Right lobe of liver (tissue), 6 donors: ENCODE results near the gene SCUBE3. TPM values are rescaled to one million over a fixed set of nuclear protein-coding genes. Genes with fewer than 3 reads are reported as not detected.

Source experiments
- ATAC-seq, 4 donors: fragments of 200-7000 bp; cut with Tn5 transposase; one replicate each; pipeline ENCODE4 v1.9.1; 2020; ENCODE audit warnings: mild to moderate bottlenecking in 4 of 4, moderate library complexity in 4 of 4
- DNase-seq, 3 donors: peaks; one replicate each; pipeline ENCODE4 v3.0.0-alpha.2; 2020
- H3K27ac ChIP-seq, 3 donors: fragments of 200-600 bp; one replicate each; pipeline ENCODE4 v1.8.0; 2022
- H3K27me3 ChIP-seq, 2 donors: fragments of 200-600 bp; one replicate each; pipeline ENCODE4 v1.8.0; 2022
- H3K36me3 ChIP-seq, 4 donors: fragments of 200-600 bp; sonication (generic) in 1 of 4; one replicate each; pipeline versions ENCODE4 v1.5.1 to v1.8.0; 2017 to 2022; ENCODE audit warnings: control low read depth in 1 of 4
- H3K4me1 ChIP-seq, 4 donors: fragments of 200-600 bp; sonication (generic) in 1 of 4; one replicate each; pipeline versions ENCODE4 v1.5.1 to v1.8.0; 2017 to 2022; ENCODE audit warnings: control low read depth in 1 of 4
- H3K4me3 ChIP-seq, 3 donors: fragments of 200-600 bp; one replicate each; pipeline ENCODE4 v1.8.0; 2022
- H3K9me3 ChIP-seq, 4 donors: fragments of 200-600 bp; sonication (generic) in 1 of 4; one replicate each; pipeline versions ENCODE4 v1.5.1 to v1.8.0; 2017 to 2022; ENCODE audit warnings: control low read depth in 1 of 4
- POLR2A ChIP-seq: fragments of 450-650 bp; IDR thresholded peaks from one replicate; pipeline ENCODE4 v1.6.1; 2017; ENCODE audit warnings: antibody characterized with exemption, mild to moderate bottlenecking
- WGBS: methylation state at CpG from one replicate; pipeline ENCODE4 v1.1.6; 2018; ENCODE audit warnings: low coverage, low lambda C conversion rate; ENCODE audit not compliant: insufficient coverage; ENCODE audit errors: missing lambda C conversion rate; 5-methylcytosine and 5-hydroxymethylcytosine counted together
- intact Hi-C, 2 donors: fragments of 100-400 bp; cut with DNase I; formaldehyde crosslinking; loops; one replicate each; pipeline versions ENCODE4 v1.11.2 to v1.14.1; 2022
- total RNA-seq, 6 experiments: library from RNA; depleted of rRNA in 2 of 6; stranded (reverse); fragments of >200 nt in 2 of 6; fragmentation: NEBNext Ultra II Directional in 3 of 6; extraction: Animal tissue kit (Norgen Biotek cat#: 25700) in 3 of 6; gene quantifications; one replicate each; pipeline versions ENCODE4 v1.1.0 to v1.2.4, GENCODE V29; 2016 to 2023
- TF ChIP-seq, protein P1 (sequence below), 4 donors: fragments of 200-600 bp in 3 of 4; fragments of 450-650 bp in 1 of 4; IDR thresholded peaks; one replicate each; pipeline versions ENCODE4 v1.5.1 to v1.8.0; 2016 to 2022; ENCODE audit warnings: antibody characterized with exemption in 4 of 4, mild to moderate bottlenecking in 2 of 4
- donor health status: DM: no; HTN: yes; CAD: no.
- donor health status: DM: no; HTN: no; CAD: no.
- donor health status: DM: no; HTN: no; CAD: no.
- donor health status: DM: no; HTN: yes; CAD: no.
- donor health status: DM: no; HTN: yes; CAD: no.

The SCUBE3 gene
- total RNA-seq, 6 experiments from 2014 or later = 0.05 to 0.11 (median 0.07) TPM; not detected in 2

GRCh38 chr6:35280903-35281302, 67.1 kb downstream of the SCUBE3 start:
- ATAC-seq = no peak
- no peak for DNase-seq
- Histone ChIP-seq H3K27ac (no peak overlapping the region), H3K36me3 (peaks cover 0 to 30% (median under 1%) of the 10 kb centered on the region in 4 donors), H3K9me3 (no peaks in the 10 kb centered on the region), H3K27me3 (no peaks in the 10 kb centered on the region), H3K4me1 (no peaks in the 10 kb centered on the region), H3K4me3 (no peak overlapping the region)
- intact Hi-C loops = no loop called here
- no peak for TF ChIP-seq POLR2A
- TF ChIP-seq, protein P1, sequence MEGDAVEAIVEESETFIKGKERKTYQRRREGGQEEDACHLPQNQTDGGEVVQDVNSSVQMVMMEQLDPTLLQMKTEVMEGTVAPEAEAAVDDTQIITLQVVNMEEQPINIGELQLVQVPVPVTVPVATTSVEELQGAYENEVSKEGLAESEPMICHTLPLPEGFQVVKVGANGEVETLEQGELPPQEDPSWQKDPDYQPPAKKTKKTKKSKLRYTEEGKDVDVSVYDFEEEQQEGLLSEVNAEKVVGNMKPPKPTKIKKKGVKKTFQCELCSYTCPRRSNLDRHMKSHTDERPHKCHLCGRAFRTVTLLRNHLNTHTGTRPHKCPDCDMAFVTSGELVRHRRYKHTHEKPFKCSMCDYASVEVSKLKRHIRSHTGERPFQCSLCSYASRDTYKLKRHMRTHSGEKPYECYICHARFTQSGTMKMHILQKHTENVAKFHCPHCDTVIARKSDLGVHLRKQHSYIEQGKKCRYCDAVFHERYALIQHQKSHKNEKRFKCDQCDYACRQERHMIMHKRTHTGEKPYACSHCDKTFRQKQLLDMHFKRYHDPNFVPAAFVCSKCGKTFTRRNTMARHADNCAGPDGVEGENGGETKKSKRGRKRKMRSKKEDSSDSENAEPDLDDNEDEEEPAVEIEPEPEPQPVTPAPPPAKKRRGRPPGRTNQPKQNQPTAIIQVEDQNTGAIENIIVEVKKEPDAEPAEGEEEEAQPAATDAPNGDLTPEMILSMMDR (IDR thresholded peaks at IDR 0.05) = no peak
- WGBS = 68% methylated on average over 4 of the region's 4 CpGs

- Histone ChIP-seq H3K36me3 (peaks cover 0 to 46% (median 6%) of the 10 kb centered on the region in 4 donors), H3K4me3 (no peak overlapping the region), H3K4me1 (no peaks in the 10 kb centered on the region), H3K9me3 (no peaks in the 10 kb centered on the region), H3K27me3 (no peaks in the 10 kb centered on the region), H3K27ac (no peak overlapping the region)
- TF ChIP-seq, protein P1 (IDR thresholded peaks at IDR 0.05) = no peak
- no peak for TF ChIP-seq POLR2A
- ATAC-seq (peak in 1 of 4 donors; percentile 16), DNase-seq (no peak)
- intact Hi-C loops = no loop called here
- WGBS = 60% methylated on average over 2 of the region's 2 CpGs
Observed at GRCh38 chr6:35282472-35282871, 68.7 kb downstream of the SCUBE3 start.

GRCh38 chr6:35283361-35283760, 69.6 kb downstream of the SCUBE3 start:
- Histone ChIP-seq H3K27me3 (no peaks in the 10 kb centered on the region), H3K36me3 (peaks cover 0 to 55% (median 7%) of the 10 kb centered on the region in 4 donors), H3K9me3 (no peaks in the 10 kb centered on the region), H3K4me3 (no peak overlapping the region), H3K27ac (no peak overlapping the region), H3K4me1 (no peaks in the 10 kb centered on the region)
- 53% methylated on average over 2 of the region's 2 CpGs for WGBS
- no peak for TF ChIP-seq POLR2A
- TF ChIP-seq, protein P1 (IDR thresholded peaks at IDR 0.05) = no peak
- DNase-seq = no peak
- intact Hi-C loops = no loop called here
- ATAC-seq = no peak

GRCh38 chr6:35287671-35288396, 74.1 kb downstream of the SCUBE3 start:
- no peaks in the 10 kb centered on the region for H3K27me3 ChIP-seq
- peaks cover 0 to 70% (median 14%) of the 10 kb centered on the region in 4 donors for H3K36me3 ChIP-seq
- no peak overlapping the region for H3K4me3 ChIP-seq
- no peak for DNase-seq
- TF ChIP-seq, protein P1 (IDR thresholded peaks at IDR 0.05) = no peak
- no peak for TF ChIP-seq POLR2A
- no peak overlapping the region for H3K27ac ChIP-seq
- H3K4me1 ChIP-seq = no peaks in the 10 kb centered on the region
- 100% methylated on average over 1 of the region's 12 CpGs for WGBS
- intact Hi-C loops = no loop called here
- no peaks in the 10 kb centered on the region for H3K9me3 ChIP-seq
- ATAC-seq = no peak
